IMR-90 (cell line): ENCODE measurements around the gene SPATS2L. TPM values are rescaled to one million over a fixed set of nuclear protein-coding genes. Genes with fewer than 3 reads are reported as not detected.

ENCODE experiments used
- ATAC-seq: fragments of 200-7000 bp; cut with Tn5 transposase; 2 replicates; pipeline ENCODE4 v1.9.1; 2020; ENCODE audit warnings: low read depth, mild to moderate bottlenecking, moderate library complexity
- BruUV-seq: library from RNA; stranded (reverse); fragments of 400-500 nt; replicated peaks from 2 replicates; lab custom pipeline; 2021; lab: Mats Ljungman, UMichigan
- CTCF ChIA-PET: fragments of 300-600 bp; formaldehyde crosslinking; extraction: SDS; loops from one replicate; lab custom pipeline; 2021; ENCODE audit warnings: antibody characterized with exemption; lab: Yijun Ruan, JAX
- POLR2A ChIA-PET: fragments of 300-600 bp; sonication (Branson Sonifier 250); formaldehyde crosslinking; loops from one replicate; lab custom pipeline; 2022; ENCODE audit warnings: antibody characterized with exemption; ENCODE audit not compliant: unreplicated experiment; lab: Charles Lee
- DNase-seq: peaks from one replicate; pipeline ENCODE4 v3.0.0; 2013
- H2AFZ ChIP-seq: replicated peaks from 2 replicates; pipeline ENCODE3; 2013; ENCODE audit warnings: low read length, mild to moderate bottlenecking; ENCODE audit not compliant: poor library complexity
- H2AK5ac ChIP-seq: 2 replicates; pipeline ENCODE4 v1.6.1; 2013; ENCODE audit warnings: low read depth, low read length, inconsistent platforms
- H2AK9ac ChIP-seq: replicated peaks from 2 replicates; pipeline ENCODE3; 2013; ENCODE audit warnings: mild to moderate bottlenecking, low read depth, low read length, moderate library complexity; ENCODE audit not compliant: poor library complexity
- H2BK120ac ChIP-seq: 2 replicates; pipeline ENCODE4 v1.6.1; 2013; ENCODE audit warnings: low read depth, low read length, inconsistent platforms
- H2BK15ac ChIP-seq: 3 replicates; pipeline ENCODE4 v1.6.1; 2013; ENCODE audit warnings: low read depth, low read length, inconsistent platforms
- H2BK20ac ChIP-seq: 2 replicates; pipeline ENCODE4 v1.6.1; 2013; ENCODE audit warnings: low read depth, mild to moderate bottlenecking, inconsistent platforms, low read length, moderate library complexity
- H2BK5ac ChIP-seq: 2 replicates; pipeline ENCODE4 v1.6.1; 2013; ENCODE audit warnings: mild to moderate bottlenecking, low read depth, low read length, inconsistent platforms; ENCODE audit not compliant: poor library complexity, severe bottlenecking
- H3K14ac ChIP-seq: replicated peaks from 2 replicates; pipeline ENCODE4 v1.6.1; 2013; ENCODE audit warnings: low read depth, low read length, inconsistent platforms
- H3K18ac ChIP-seq: 2 replicates; pipeline ENCODE4 v1.6.1; 2013; ENCODE audit warnings: low read depth, low read length, control low read depth
- H3K23ac ChIP-seq: 2 replicates; pipeline ENCODE4 v1.6.1; 2013; ENCODE audit warnings: low read depth, low read length, inconsistent platforms
- H3K27ac ChIP-seq: 2 replicates; pipeline ENCODE4 v1.5.1; 2013; ENCODE audit warnings: mild to moderate bottlenecking, control low read depth, low read length; ENCODE audit not compliant: insufficient read depth
- H3K27me3 ChIP-seq: 2 replicates; pipeline ENCODE4 v1.6.1; 2013; ENCODE audit warnings: low read length; ENCODE audit not compliant: control insufficient read depth, insufficient read depth
- H3K36me3 ChIP-seq: 2 replicates; pipeline ENCODE4 v1.6.1; 2013; ENCODE audit warnings: low read length, mixed read lengths; ENCODE audit not compliant: control insufficient read depth, insufficient read depth
- H3K4ac ChIP-seq: 2 replicates; pipeline ENCODE4 v1.6.1; 2013; ENCODE audit warnings: low read depth, low read length, inconsistent platforms
- H3K4me1 ChIP-seq: 2 replicates; pipeline ENCODE4 v1.6.1; 2013; ENCODE audit warnings: low read length, mixed read lengths; ENCODE audit not compliant: control insufficient read depth, insufficient read depth
- H3K4me2 ChIP-seq: 2 replicates; pipeline ENCODE4 v1.6.1; 2013; ENCODE audit warnings: low read depth, mild to moderate bottlenecking, control low read depth, low read length, moderate library complexity
- H3K4me3 ChIP-seq: 2 replicates; pipeline ENCODE4 v1.5.1; 2013; ENCODE audit warnings: low read depth, mild to moderate bottlenecking, control low read depth, low read length, moderate library complexity; ENCODE audit not compliant: insufficient read depth
- H3K56ac ChIP-seq: 2 replicates; pipeline ENCODE4 v1.6.1; 2013; ENCODE audit warnings: low read length, inconsistent platforms; ENCODE audit not compliant: insufficient read depth; ENCODE audit errors: extremely low read depth
- H3K79me1 ChIP-seq, 2 experiments: 2 replicates each; pipeline ENCODE4 v1.6.1; 2013; ENCODE audit warnings: low read length in 2 of 2, inconsistent platforms in 1 of 2, low read depth in 1 of 2
- H3K9ac ChIP-seq: 2 replicates; pipeline ENCODE4 v1.6.1; 2013; ENCODE audit warnings: low read depth, low read length, control low read depth
- H3K9me1 ChIP-seq: 2 replicates; pipeline ENCODE4 v1.6.1; 2013; ENCODE audit warnings: low read length, inconsistent platforms; ENCODE audit not compliant: insufficient read depth
- H3K9me3 ChIP-seq: 2 replicates; pipeline ENCODE4 v1.6.1; 2013; ENCODE audit warnings: low read length; ENCODE audit not compliant: control insufficient read depth, insufficient read depth
- H4K20me1 ChIP-seq: 2 replicates; pipeline ENCODE4 v1.6.1; 2013; ENCODE audit warnings: low read length, inconsistent platforms; ENCODE audit not compliant: insufficient read depth
- H4K5ac ChIP-seq: 2 replicates; pipeline ENCODE4 v1.6.1; 2013; ENCODE audit warnings: mild to moderate bottlenecking, low read depth, low read length, control low read depth
- H4K8ac ChIP-seq, 2 experiments: 2 replicates each; pipeline ENCODE4 v1.6.1; 2013; ENCODE audit warnings: low read depth in 2 of 2, low read length in 2 of 2, control low read depth in 1 of 2, inconsistent platforms in 1 of 2
- H4K91ac ChIP-seq: 2 replicates; pipeline ENCODE4 v1.6.1; 2013; ENCODE audit warnings: low read depth, low read length, inconsistent platforms; ENCODE audit not compliant: insufficient read depth
- BHLHE40 ChIP-seq: fragments of 150-350 bp; IDR thresholded peaks from 2 replicates; pipeline ENCODE4 v1.6.1; 2016; ENCODE audit warnings: mild to moderate bottlenecking, low read depth, low read length
- CHD1 ChIP-seq: IDR thresholded peaks from 2 replicates; pipeline ENCODE4 v1.6.1; 2012; ENCODE audit warnings: low read depth, low read length, improper control_type of control experiment
- FOS ChIP-seq: fragments of 150-350 bp; IDR thresholded peaks from 2 replicates; pipeline ENCODE4 v1.6.1; 2016; ENCODE audit warnings: low read depth, low read length
- MAZ ChIP-seq: IDR thresholded peaks from 2 replicates; pipeline ENCODE4 v1.6.1; 2012; ENCODE audit warnings: low read depth, mild to moderate bottlenecking, low read length, improper control_type of control experiment, moderate library complexity, borderline replicate concordance
- MXI1 ChIP-seq: IDR thresholded peaks from 2 replicates; pipeline ENCODE4 v1.6.1; 2012; ENCODE audit warnings: low read depth, mild to moderate bottlenecking, low read length, moderate library complexity, borderline replicate concordance
- NFE2L2 ChIP-seq: fragments of 150-350 bp; IDR thresholded peaks from 2 replicates; pipeline ENCODE4 v1.6.1; 2016; ENCODE audit warnings: low read depth, mild to moderate bottlenecking, low read length
- POLR2A ChIP-seq: IDR thresholded peaks from 2 replicates; pipeline ENCODE4 v1.6.1; 2012; ENCODE audit warnings: mild to moderate bottlenecking, low read depth, low read length
- RAD21 ChIP-seq: IDR thresholded peaks from 2 replicates; pipeline ENCODE4 v1.6.1; 2012; ENCODE audit warnings: low read length, improper control_type of control experiment
- RFX5 ChIP-seq: IDR thresholded peaks from 2 replicates; pipeline ENCODE4 v1.8.0; 2012; ENCODE audit warnings: low read depth, mild to moderate bottlenecking, low read length, moderate library complexity
- SMC3 ChIP-seq: fragments of 150-350 bp; IDR thresholded peaks from 2 replicates; pipeline ENCODE4 v1.6.1; 2016; ENCODE audit warnings: low read depth, mild to moderate bottlenecking, antibody characterized with exemption, low read length, moderate library complexity
- WGBS, 2 experiments: methylation state at CpG; one replicate each; pipeline versions ENCODE4 v1.1.5 to v1.1.7; 2013; ENCODE audit warnings: missing lambda C conversion rate in 2 of 2; ENCODE audit not compliant: insufficient read length in 1 of 2; ENCODE audit errors: extremely low coverage in 2 of 2; 5-methylcytosine and 5-hydroxymethylcytosine counted together
- dilution Hi-C: fragments of 300-500 bp; cut with HindIII; formaldehyde crosslinking; loops from one replicate; pipeline ENCODE4 v1.14.3; 2018; ENCODE audit warnings: low sequenced_read_pairs; ENCODE audit not compliant: unreplicated experiment
- in situ Hi-C: fragments of 300-500 bp; cut with MboI; formaldehyde crosslinking; loops from 3 replicates; pipeline ENCODE4 v1.14.3; 2019; ENCODE audit warnings: low sequenced_read_pairs, inconsistent platforms, mixed read lengths
- intact Hi-C: fragments of 100-400 bp; cut with micrococcal nuclease; formaldehyde crosslinking; loops from 2 replicates; pipeline ENCODE4 v1.10.0; 2022
- polyA plus RNA-seq, 3 experiments: library from polyadenylated mRNA; depleted of rRNA; stranded (reverse); fragments of >200 nt; gene quantifications; 2 replicates each; pipeline ENCODE4 v1.2.3, GENCODE V29; 2012; ENCODE audit warnings: low replicate concordance in 1 of 3
- total RNA-seq: library from RNA; depleted of rRNA; stranded (reverse); fragments of >200 nt; gene quantifications from 2 replicates; pipeline ENCODE4 v1.2.3, GENCODE V29; 2012
- TF ChIP-seq, protein P1 (sequence below): fragments of 150-350 bp; IDR thresholded peaks from 2 replicates; pipeline ENCODE4 v1.6.1; 2017; ENCODE audit warnings: mild to moderate bottlenecking, antibody characterized with exemption, low read length, low read depth
- TF ChIP-seq, protein P2 (sequence below): fragments of 150-350 bp; IDR thresholded peaks from 2 replicates; pipeline ENCODE4 v1.6.1; 2016; ENCODE audit warnings: low read depth, mild to moderate bottlenecking, low read length, moderate library complexity, borderline replicate concordance
- TF ChIP-seq, protein P3 (sequence below): conservative IDR thresholded peaks from 2 replicates; pipeline ENCODE4 v1.5.1; 2012; ENCODE audit warnings: mild to moderate bottlenecking, low read depth, low read length, improper control_type of control experiment

The SPATS2L gene
- total and polyA plus RNA-seq, 2 of the 4 experiments (the other 2 are of a cell fraction) = 118 to 155 TPM

DNA sequence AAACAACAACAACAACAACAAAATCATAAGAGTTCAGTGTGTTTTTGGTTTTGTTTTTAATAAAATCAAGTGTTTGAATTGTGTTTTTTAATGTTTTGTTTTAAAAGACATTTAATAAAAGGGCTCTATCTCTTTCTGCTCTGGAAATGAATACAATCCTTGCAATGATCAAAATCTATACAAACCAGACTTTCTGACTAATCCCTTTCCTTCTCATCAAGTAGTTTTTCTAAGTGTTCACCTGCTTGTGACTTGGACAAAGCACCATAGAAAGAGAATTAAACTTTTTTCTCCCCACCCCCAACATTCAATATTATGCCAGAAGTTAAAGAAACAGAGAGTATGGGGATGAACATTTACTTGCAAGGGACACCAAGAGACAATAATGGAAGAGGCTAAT is 142.0 kb downstream of the SPATS2L start (continued):
- TF ChIP-seq, protein P1, sequence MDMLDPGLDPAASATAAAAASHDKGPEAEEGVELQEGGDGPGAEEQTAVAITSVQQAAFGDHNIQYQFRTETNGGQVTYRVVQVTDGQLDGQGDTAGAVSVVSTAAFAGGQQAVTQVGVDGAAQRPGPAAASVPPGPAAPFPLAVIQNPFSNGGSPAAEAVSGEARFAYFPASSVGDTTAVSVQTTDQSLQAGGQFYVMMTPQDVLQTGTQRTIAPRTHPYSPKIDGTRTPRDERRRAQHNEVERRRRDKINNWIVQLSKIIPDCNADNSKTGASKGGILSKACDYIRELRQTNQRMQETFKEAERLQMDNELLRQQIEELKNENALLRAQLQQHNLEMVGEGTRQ = no peak
- TF ChIP-seq RAD21 = no peak

DNA sequence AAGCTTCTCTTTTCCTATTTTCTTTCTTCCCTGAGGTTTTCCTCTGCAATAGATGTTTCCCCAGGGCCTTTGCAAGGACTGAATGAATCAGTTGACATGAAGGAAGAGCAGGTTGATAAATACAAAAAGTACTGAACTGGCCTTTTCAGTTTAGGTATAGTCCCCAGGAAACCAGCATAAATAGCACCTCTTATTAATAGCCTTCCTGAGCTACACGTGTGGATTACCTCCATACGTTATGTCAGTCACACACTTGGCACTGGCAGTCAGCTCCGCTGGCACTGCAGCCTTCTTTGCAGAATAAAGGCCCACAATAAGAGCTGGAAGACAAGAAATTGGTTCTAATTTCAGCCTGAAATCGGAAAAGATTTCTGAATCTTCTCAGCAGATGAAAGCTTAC is 142.7 kb downstream of the SPATS2L start:
- in situ Hi-C loops (no loop called here), intact Hi-C loops (no loop called here), dilution Hi-C loops (no loop called here)
- no peak overlapping the region for H2BK20ac ChIP-seq
- no peak overlapping the region for H3K4me2 ChIP-seq
- no peak overlapping the region for H2BK120ac ChIP-seq
- no peak overlapping the region for H2BK15ac ChIP-seq
- no peak overlapping the region for H3K56ac ChIP-seq
- no peak overlapping the region for H2BK5ac ChIP-seq
- no peak overlapping the region for H2AFZ ChIP-seq
- H3K9me3 ChIP-seq = no peaks in the 10 kb centered on the region
- no peak overlapping the region for H3K18ac ChIP-seq
- H3K4me3 ChIP-seq = no peak overlapping the region
- peaks cover 9% of the 10 kb centered on the region for H3K4me1 ChIP-seq
- BruUV-seq = no TSS peak
- no peak overlapping the region for H4K91ac ChIP-seq
- CTCF ChIA-PET = interaction anchor here (0.7 kb wide), 1 partner anchor 469 kb away, joined by 3 read pairs; no protein-coding TSS in a partner anchor
- ATAC-seq (no peak), DNase-seq (no peak)
- peak overlapping the region; percentile 63 for H2AK9ac ChIP-seq
- POLR2A ChIA-PET = no interaction called here
- no peak overlapping the region; the same call in 1 of the 2 replicates for H4K5ac ChIP-seq
- H4K8ac ChIP-seq = no peak overlapping the region
- H3K4ac ChIP-seq = no peak overlapping the region
- no peak overlapping the region for H3K9ac ChIP-seq
- no peak overlapping the region for H3K23ac ChIP-seq
- H3K14ac ChIP-seq = no peak overlapping the region
- 85% methylated on average over 3 of the region's 4 CpGs; no CpG with 5 or more reads in 1 of the 2 experiments for WGBS, 2 experiments
- H3K27ac ChIP-seq = no peak overlapping the region
- H3K9me1 ChIP-seq = peaks cover 8% of the 10 kb centered on the region
- H2AK5ac ChIP-seq = no peak overlapping the region
- peaks cover 23 to 73% of the 10 kb centered on the region in 2 experiments for H3K79me1 ChIP-seq
- peaks cover 34% of the 10 kb centered on the region for H3K36me3 ChIP-seq
- no peaks in the 10 kb centered on the region for H3K27me3 ChIP-seq
- H4K20me1 ChIP-seq = no peaks in the 10 kb centered on the region; the same call in 1 of the 2 replicates
- TF ChIP-seq FOS = no peak
- TF ChIP-seq BHLHE40 = no peak
- TF ChIP-seq RFX5 = no peak
- TF ChIP-seq MAZ = no peak
- no peak for TF ChIP-seq MXI1
- TF ChIP-seq NFE2L2 = no peak
- TF ChIP-seq SMC3 = no peak
- no peak for TF ChIP-seq POLR2A
- TF ChIP-seq, protein P1 = no peak
- TF ChIP-seq, protein P2, sequence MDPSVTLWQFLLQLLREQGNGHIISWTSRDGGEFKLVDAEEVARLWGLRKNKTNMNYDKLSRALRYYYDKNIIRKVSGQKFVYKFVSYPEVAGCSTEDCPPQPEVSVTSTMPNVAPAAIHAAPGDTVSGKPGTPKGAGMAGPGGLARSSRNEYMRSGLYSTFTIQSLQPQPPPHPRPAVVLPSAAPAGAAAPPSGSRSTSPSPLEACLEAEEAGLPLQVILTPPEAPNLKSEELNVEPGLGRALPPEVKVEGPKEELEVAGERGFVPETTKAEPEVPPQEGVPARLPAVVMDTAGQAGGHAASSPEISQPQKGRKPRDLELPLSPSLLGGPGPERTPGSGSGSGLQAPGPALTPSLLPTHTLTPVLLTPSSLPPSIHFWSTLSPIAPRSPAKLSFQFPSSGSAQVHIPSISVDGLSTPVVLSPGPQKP = no peak
- TF ChIP-seq, protein P3, sequence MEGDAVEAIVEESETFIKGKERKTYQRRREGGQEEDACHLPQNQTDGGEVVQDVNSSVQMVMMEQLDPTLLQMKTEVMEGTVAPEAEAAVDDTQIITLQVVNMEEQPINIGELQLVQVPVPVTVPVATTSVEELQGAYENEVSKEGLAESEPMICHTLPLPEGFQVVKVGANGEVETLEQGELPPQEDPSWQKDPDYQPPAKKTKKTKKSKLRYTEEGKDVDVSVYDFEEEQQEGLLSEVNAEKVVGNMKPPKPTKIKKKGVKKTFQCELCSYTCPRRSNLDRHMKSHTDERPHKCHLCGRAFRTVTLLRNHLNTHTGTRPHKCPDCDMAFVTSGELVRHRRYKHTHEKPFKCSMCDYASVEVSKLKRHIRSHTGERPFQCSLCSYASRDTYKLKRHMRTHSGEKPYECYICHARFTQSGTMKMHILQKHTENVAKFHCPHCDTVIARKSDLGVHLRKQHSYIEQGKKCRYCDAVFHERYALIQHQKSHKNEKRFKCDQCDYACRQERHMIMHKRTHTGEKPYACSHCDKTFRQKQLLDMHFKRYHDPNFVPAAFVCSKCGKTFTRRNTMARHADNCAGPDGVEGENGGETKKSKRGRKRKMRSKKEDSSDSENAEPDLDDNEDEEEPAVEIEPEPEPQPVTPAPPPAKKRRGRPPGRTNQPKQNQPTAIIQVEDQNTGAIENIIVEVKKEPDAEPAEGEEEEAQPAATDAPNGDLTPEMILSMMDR = no peak
- TF ChIP-seq RAD21 = no peak
- TF ChIP-seq CHD1 = no peak
